ENCODE data around the gene TKTL1.

- 0 out of 2 replicates have a peak, but pooled peaks have one; percentile 5 for TF ChIP-seq CTCF (conservative IDR thresholded peaks at IDR 0.05; ENCODE audit: low read length)
- TF ChIP-seq EZH2phosphoT487 (IDR thresholded peaks at IDR 0.05; ENCODE audit: borderline replicate concordance, low read depth, low read length) = no peak
Observed at GRCh38 chrX:154373340-154374306, 78.0 kb downstream of the TKTL1 start.
